Stimulated activated CD8-positive, alpha-beta memory T cell treated with anti-CD3 and anti-CD28 coated beads, Interleukin-2, amount 100 ng/mL, for 1 hour (primary cell): ENCODE results near the gene ATP6V0C.

Experiments used
- DNase-seq, 2 donors: peaks; one replicate each; pipeline ENCODE4 v3.0.0-alpha.2; 2020; ENCODE audit warnings: low read depth in 2 of 2

ATP6V0C gene

GRCh38 chr16:2513405-2514332, at the start of gene ATP6V0C:
ATP6V0C (plus strand) TSS chr16:2513952; CDS start chr16:2514104, 152 bp downstream.
- peak; percentile 86 to 87 for DNase-seq

DNA sequence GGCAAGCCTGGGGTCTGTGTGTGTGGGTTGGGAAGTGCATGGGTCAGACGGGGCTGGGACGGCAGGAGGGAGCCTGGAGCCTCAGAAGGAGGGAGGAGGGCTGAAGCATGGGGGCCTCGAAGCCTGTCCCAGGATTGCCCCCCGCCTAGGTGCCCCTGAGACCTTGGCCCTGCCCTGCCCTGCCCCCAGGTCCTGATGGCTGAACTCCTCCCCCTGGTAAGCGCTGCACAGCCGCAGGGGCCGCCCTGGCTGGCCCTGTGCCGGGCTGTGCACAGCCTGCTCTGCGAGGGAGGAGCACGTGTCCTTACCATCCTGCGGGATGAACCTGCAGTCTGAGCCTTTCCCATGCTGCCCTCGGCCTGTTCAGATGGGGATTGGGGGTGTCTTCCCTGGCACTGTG, 49.4 kb upstream of the ATP6V0C start:
- no peak for DNase-seq

GRCh38 chr16:2465653-2466415, 47.9 kb upstream of the ATP6V0C start:
- DNase-seq, result no peak

- DNase-seq, result no peak
Measured at GRCh38 chr16:2466667-2467527, 46.9 kb upstream of the ATP6V0C start.

DNA sequence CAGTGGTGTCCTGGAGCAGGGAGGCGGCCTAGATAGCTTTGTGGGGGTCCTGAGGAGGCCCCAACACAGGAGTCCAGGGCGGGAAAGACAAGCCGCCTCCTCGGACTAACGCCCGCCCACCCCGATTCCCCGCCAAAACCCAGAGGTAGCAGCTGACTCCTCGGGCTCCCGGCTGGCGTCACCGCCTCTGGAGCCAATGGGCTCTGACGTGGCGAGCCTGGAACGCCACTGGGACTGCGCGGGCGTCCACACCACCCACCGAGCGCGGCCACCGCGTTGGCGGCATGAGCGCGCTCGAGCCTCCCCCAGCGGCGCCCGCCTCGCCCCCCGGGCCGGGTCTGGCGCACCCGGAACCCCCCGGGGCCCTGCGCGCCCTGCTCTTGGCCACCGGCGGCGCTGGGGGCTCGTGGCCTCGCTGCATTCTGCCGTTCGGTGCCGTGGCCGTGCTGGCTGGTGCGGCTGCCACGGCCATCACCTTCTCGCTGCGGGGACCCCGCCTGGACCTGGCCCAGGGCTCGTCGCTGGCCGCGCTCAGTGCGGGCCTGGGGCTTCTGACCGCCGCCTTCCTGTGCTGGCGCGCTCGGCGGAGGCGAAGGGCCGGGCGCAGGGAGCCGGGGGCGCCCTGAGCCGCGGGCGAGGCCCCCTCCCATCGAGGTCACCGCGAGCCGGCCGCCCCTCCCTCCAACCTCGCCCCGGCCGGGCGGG, 46.1 kb upstream of the ATP6V0C start:
- DNase-seq, result no peak

GRCh38 chr16:2468233-2468724, 45.5 kb upstream of the ATP6V0C start:
- no peak for DNase-seq

DNA sequence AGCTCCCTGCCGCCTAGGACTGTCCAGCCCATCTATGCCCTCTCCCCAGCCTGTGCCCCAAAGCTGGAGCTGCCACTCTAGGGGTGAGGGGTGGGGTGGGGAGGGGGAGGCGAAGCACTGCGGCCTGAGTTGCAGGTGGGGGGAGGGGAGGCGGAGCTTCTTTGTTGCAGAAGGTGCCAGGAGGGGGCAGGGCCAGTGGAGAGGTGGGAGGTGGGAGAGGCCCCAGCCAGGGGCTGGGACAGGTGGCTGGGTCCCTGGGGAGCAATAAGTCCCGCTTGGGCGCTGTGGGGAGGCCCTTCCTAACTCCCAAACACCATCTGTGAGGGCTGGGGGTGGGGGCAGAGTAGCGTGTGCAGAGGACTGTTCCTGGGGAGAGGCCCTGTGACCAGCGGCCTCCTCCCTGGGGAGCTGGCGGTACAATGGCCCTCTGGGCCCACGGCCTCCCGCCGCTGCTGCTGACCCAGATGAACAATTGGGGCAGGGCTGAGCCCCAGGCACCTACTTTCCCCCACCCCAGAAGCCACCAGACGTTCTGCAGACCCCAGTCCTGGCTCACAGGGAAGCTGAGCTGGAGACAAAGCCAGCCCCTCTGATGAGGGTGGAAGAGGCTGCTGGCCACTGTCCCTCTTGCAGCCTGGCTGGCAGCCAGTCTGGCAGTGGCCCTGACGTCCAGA, 44.9 kb upstream of the ATP6V0C start:
- DNase-seq, result no peak

DNA sequence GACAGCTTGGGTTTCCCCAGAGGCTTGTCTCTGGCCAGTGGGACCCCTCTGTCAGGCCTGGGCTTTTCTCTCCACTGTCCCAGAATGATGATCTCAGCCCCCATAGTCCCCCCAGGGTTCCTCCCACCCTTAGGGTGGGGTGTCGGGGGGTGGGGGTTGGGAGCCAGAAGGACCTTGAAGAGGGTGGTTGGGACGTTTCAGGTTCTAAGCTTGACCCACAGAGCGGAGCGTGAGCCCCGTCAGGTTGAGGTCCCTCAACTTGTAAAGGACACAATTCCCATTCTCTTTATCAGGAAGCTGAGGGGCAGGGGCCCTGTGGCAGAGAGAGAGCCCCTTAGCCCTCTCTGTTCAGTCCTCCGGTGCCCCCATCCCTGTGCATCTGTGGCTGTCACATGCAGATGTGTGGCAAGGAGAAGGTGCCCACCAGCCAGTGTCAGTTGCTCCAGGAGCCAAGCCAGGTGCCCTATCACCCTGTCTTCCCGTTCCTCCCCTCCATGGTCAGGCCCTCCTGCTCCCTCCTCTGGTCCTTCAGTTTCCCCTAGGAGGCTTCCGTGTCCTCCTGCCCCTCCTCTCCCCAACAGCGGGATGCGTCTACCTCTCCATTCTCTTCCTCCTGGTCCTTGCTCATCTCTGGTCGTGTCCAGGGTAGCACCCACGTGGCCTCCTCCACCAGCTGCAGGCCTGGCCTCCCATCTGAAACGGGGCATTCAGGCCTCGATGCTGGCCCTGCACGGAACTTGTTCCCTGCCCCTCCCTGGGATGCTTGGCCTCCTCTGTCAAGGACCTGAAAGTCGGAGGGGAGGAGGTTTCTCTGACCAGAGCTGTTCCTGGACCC, 44.1 kb upstream of the ATP6V0C start:
- no peak for DNase-seq

GRCh38 chr16:2470234-2470601, 43.5 kb upstream of the ATP6V0C start:
- no peak for DNase-seq

GRCh38 chr16:2470603-2471015, 43.1 kb upstream of the ATP6V0C start:
- no peak for DNase-seq

DNA sequence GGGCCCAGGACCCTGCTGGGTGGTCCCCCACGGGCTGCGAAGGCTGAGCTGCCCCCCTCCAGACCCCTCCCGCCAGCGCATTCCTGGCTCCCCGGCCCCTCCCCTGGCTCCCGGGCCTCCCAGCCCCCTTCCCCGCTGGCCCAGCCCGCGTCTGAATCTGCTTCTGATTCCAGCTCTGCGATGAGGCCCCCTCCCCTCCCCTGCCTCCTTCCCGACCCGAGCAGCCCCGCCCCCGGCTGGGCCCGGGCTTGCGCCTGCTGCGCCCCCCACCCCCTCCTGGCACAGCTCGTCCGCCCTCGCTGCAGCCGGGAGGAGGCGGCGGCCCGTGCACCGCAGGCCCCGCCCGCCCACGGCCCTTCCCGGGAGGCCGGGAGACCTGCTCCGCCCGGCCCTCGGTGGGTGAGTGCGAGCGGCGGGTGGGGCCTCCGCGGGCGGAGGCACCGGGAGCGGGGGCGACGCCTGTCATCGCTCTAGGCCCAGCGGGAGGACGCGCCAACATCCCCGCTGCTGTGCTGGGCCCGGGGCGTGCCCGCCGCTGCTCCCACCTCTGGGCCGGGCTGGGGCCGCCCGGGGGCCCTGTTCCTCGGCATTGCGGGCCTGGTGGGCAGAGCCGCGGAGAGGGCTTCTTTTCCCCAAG, 42.6 kb upstream of the ATP6V0C start, which contains the start of gene NTN3:
Gene NTN3, plus strand, starts transcription at position 282 of the 637 bp plus-strand sequence. CDS start 405 bp downstream, outside the sequence.
- DNase-seq, result no peak

- no peak for DNase-seq
Measured at GRCh38 chr16:2471653-2472487, 41.9 kb upstream of the ATP6V0C start.

DNA sequence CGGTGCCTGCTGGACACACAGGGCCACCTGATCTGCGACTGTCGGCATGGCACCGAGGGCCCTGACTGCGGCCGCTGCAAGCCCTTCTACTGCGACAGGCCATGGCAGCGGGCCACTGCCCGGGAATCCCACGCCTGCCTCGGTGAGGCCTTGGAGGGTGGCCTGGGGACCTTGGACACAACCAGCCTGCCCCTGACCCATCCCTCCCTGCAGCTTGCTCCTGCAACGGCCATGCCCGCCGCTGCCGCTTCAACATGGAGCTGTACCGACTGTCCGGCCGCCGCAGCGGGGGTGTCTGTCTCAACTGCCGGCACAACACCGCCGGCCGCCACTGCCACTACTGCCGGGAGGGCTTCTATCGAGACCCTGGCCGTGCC, 41.3 kb upstream of the ATP6V0C start:
- DNase-seq, result no peak

DNA sequence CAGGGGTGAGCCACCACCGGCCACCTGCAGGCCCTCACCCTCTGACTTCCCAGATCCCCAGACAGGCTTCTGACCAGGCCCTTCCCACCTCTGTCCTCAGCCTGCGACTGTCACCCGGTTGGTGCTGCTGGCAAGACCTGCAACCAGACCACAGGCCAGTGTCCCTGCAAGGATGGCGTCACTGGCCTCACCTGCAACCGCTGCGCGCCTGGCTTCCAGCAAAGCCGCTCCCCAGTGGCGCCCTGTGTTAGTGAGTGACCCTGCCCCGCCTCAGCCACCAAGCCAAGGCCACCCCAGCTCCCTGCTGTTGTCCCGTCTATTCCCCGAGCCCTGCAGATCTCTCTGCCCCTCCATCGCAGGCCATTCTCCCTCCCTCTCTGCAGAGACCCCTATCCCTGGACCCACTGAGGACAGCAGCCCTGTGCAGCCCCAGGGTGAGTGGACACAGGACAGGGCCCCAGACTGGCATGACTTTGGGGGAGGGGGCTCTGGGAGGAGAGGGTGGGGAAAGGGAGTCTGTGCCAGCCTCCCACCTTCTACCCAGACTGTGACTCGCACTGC, 40.8 kb upstream of the ATP6V0C start:
- no peak for DNase-seq

DNA sequence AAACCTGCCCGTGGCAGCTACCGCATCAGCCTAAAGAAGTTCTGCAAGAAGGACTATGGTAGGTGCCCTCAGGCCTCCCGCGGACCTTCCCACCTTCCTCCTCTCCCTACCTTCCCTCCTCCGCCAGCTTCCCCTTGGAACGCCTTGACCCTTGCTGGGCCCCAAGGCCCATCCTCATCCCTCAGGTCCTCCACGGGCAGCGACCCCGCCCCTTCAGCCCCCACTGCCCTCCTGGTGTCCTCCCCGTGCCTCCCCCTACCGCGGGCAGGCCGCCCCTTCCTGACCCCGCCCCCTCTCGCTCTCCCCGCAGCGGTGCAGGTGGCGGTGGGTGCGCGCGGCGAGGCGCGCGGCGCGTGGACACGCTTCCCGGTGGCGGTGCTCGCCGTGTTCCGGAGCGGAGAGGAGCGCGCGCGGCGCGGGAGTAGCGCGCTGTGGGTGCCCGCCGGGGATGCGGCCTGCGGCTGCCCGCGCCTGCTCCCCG, 40.3 kb upstream of the ATP6V0C start:
- no peak for DNase-seq

DNA sequence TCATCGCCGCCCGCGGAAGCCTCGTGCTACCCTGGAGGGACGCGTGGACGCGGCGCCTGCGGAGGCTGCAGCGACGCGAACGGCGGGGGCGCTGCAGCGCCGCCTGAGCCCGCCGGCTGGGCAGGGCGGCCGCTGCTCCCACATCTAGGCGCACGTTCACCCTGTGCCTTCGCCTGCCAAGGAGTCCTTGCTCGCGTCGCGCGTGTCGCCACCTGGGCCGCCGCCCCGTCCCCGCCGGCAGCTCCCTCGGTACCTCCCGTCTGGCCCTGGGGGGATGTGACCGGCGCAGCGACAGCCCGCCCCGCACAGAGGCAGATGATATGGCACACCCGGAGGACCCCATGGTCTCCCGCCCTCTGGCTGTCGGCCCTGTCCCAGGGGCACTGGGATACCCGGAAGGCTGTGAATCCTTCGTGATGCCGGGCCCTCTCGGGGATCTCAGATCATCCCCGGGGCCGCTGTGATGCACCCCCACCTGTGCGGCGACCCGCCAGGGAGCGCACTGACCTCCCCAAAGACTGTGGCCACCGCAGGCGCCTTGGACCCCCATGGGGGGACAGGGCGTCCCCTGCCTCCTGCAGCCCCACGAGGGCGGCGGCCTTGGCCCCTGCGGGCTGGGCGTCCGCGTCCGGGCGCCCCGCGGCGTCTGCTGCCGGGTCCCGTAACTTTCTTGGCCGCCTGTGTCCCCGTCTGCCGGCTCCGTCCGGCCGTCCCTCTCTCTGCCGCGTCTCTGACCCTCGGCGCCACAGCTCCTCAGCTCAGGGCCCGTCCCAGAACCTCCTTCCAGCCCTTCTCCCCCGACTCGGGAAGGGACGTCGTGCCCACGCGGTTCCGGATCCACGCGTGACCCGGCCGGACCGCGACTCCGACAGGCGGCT, 39.5 kb upstream of the ATP6V0C start:
- peak; percentile 34 to 40 for DNase-seq
